Fibroblast of gingiva (primary cell): ENCODE data around the gene PER1.

Experiments used
- DNase-seq: peaks from one replicate; pipeline ENCODE4 v3.0.0-alpha.2; 2011; ENCODE audit warnings: low read depth

Gene PER1

DNA sequence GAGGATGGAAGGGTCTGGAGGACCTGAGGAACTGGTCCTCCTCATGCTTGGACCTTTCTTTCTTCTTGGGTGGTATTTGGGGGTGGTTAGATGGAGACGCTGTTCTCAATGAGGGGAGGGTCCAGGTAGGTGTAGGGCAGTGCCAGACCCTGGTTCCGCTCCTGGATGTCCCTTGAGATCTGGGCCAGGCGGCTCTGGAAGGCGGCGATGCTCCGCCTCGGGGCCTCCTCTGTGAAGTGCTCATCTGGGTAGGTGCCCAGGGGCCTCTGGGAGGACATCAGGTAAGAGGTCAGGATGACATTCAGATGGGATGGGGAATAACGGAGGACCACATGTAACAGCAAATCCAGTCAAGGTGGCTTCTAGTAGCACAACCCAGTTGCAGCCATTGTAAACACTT, 55.7 kb downstream of the PER1 start:
- DNase-seq, result no peak

DNA sequence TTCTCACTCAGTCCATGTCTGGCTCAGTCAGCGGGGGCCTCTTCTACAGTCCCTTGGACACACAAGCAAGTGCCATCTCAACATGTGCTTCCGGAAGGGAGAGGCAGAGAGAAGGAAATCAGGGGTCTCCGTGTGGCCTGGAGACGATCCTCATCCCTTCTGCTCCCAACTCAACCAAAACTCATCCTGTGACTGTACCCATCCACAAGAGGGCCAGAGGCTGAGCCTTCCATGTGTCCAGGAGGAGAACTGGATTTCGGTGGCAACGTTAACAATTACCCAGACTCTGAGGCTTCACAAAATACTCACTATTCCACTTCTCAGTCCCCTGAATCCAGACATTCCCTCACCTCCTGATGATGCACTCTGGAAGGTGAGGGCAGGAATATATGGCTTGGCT, 56.8 kb downstream of the PER1 start:
- DNase-seq, result no peak

DNA sequence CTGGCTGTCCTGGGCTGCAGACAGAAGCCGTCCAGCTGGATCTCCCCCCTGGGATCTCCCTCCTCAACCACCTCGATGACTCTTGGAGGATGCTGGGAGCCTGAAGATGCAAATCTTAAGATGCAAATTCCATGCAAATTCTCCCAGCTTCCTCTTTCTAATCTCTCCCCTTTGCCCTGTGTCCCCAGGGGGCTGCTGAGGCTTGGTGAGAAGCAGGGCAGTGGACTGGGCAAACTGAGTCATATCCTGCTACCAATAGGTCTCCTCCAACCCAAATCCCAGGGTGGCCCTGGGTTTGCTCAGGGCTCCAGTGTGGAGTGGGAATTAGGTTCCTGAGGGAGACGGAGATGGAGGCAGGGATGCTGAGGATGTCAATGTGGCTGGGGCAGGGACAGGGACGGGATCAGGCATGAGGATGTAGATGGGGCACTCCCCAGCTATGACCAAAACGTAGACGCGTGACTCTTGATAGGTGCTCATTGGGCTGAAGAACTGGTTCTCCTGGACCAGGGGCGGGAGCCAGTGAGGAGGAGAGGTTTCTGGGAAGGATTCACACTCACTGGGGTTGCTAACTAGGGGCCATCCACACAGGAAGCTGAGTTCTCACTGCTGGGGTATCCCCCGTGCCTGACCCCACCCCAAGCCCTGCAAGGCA, 61.0 kb downstream of the PER1 start:
- no peak for DNase-seq
